Endometrial microvascular endothelial cells (primary cell): Measurements from ENCODE around the gene ADAMTS2. TPM values are rescaled to one million over a fixed set of nuclear protein-coding genes. Genes with fewer than 3 reads are reported as not detected.
"Not testable (repeated sequence)": the region's sequence is repeated elsewhere in the genome, so short reads cannot be mapped to it uniquely, and the experiment has no call there.

Source experiments
- in situ Hi-C: cut with HindIII; loops from 2 replicates; pipeline ENCODE4 v1.10.0; 2017; ENCODE audit warnings: low sequenced_read_pairs, low pct_unique_long_range_greater_than_20kb; ENCODE audit errors: inconsistent ontology term
- total RNA-seq: library from RNA; depleted of rRNA; stranded (reverse); fragments of >200 nt; gene quantifications from one replicate; pipeline ENCODE4 v1.2.3, GENCODE V29; 2015; ENCODE audit errors: inconsistent ontology term

The ADAMTS2 gene
- total RNA-seq, 1 donor from 2014 or later: 2.0 TPM

GRCh38 chr5:179121667-179122111 is 223.6 kb downstream of the ADAMTS2 start:
- in situ Hi-C loops: no loop called here

- in situ Hi-C loops: no loop called here
Measured at GRCh38 chr5:179120951-179121666, 224.2 kb downstream of the ADAMTS2 start.

- in situ Hi-C loops: no loop called here
Measured at GRCh38 chr5:179120421-179120861, 224.8 kb downstream of the ADAMTS2 start.

- in situ Hi-C loops: no loop called here
Measured at GRCh38 chr5:179119415-179120170, 225.7 kb downstream of the ADAMTS2 start.

- in situ Hi-C loops: no loop called here
Measured at GRCh38 chr5:179118756-179119414, 226.4 kb downstream of the ADAMTS2 start.

- in situ Hi-C loops: no loop called here
Measured at GRCh38 chr5:179118338-179118737, 226.9 kb downstream of the ADAMTS2 start.

GRCh38 chr5:179115845-179116524 is 229.3 kb downstream of the ADAMTS2 start:
- in situ Hi-C loops: no loop called here

- in situ Hi-C loops: no loop called here
Measured at GRCh38 chr5:179115307-179115706, 230.0 kb downstream of the ADAMTS2 start.

- in situ Hi-C loops: no loop called here
Measured at GRCh38 chr5:179114756-179115155, 230.5 kb downstream of the ADAMTS2 start.

GRCh38 chr5:179113945-179114641 is 231.2 kb downstream of the ADAMTS2 start:
- in situ Hi-C loops: no loop called here

GRCh38 chr5:179113143-179113530 is 232.1 kb downstream of the ADAMTS2 start:
- in situ Hi-C loops: no loop called here

- in situ Hi-C loops: no loop called here
Measured at GRCh38 chr5:179112469-179113142, 232.7 kb downstream of the ADAMTS2 start.

- in situ Hi-C loops: no loop called here
Measured at GRCh38 chr5:179111267-179112207, 233.7 kb downstream of the ADAMTS2 start.

- in situ Hi-C loops: no loop called here
Measured at GRCh38 chr5:179110528-179110927, 234.7 kb downstream of the ADAMTS2 start.

GRCh38 chr5:179101282-179101681 is 244.0 kb downstream of the ADAMTS2 start:
- in situ Hi-C loops: not testable (repeated sequence)

- in situ Hi-C loops: no loop called here
Measured at GRCh38 chr5:179089502-179089901, 255.8 kb downstream of the ADAMTS2 start.

- in situ Hi-C loops: no loop called here
Measured at GRCh38 chr5:179080724-179081123, 264.5 kb downstream of the ADAMTS2 start.
